ENCODE data around the gene IL4R.
"Not testable (repeated sequence)": the region's sequence is repeated elsewhere in the genome, so short reads cannot be mapped to it uniquely, and the experiment has no call there.

IL4R gene

DNA sequence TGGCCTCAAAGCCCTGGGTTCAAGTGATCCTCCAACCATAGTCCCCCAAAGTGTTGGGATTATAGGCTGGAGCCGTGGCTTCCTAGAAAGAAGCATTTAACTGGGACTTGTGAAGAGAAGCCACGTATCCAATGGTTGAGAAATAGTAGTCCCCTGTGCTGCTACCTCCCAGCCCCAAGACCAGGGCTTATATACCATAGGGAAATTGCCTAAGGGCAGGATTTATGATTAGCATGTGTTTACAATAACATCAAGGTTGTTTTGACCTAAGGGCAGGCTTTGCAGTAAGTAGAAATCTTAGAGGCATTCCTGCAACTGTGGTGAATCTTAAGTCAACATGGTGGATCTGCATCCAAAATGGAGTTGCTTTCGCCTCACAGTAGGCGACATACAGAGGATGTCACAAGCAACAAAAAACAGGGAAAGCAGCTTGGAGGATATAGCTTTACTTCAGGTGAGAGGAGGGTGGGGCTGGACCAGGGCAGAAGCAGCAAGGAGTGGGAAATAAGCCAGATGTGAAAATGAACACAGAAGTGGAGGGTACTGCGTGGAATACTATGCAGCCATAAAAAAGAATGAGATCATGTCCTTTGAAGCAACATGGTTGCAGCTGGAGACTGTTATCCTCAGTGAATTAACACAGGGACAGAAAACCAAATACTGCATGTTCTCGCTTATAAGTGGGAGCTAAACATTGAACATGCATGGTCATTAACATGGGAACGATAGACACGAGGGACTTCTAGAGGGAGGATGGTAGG, 26.5 kb upstream of the IL4R start:
- TF ChIP-seq, protein P1, sequence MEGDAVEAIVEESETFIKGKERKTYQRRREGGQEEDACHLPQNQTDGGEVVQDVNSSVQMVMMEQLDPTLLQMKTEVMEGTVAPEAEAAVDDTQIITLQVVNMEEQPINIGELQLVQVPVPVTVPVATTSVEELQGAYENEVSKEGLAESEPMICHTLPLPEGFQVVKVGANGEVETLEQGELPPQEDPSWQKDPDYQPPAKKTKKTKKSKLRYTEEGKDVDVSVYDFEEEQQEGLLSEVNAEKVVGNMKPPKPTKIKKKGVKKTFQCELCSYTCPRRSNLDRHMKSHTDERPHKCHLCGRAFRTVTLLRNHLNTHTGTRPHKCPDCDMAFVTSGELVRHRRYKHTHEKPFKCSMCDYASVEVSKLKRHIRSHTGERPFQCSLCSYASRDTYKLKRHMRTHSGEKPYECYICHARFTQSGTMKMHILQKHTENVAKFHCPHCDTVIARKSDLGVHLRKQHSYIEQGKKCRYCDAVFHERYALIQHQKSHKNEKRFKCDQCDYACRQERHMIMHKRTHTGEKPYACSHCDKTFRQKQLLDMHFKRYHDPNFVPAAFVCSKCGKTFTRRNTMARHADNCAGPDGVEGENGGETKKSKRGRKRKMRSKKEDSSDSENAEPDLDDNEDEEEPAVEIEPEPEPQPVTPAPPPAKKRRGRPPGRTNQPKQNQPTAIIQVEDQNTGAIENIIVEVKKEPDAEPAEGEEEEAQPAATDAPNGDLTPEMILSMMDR (IDR thresholded peaks at IDR 0.05; ENCODE audit: unreplicated experiment in 3 of 3) = no peak
- Mint-ChIP-seq H3K36me3 (ENCODE audit: low read depth) (no peaks in the 10 kb centered on the region), H3K4me3 (no peak overlapping the region), H3K27me3 (ENCODE audit: low read depth) (no peaks in the 10 kb centered on the region), H3K9me3 (no peaks in the 10 kb centered on the region), H3K27ac (no peak overlapping the region), H3K4me1 (peaks cover 8% of the 10 kb centered on the region)

DNA sequence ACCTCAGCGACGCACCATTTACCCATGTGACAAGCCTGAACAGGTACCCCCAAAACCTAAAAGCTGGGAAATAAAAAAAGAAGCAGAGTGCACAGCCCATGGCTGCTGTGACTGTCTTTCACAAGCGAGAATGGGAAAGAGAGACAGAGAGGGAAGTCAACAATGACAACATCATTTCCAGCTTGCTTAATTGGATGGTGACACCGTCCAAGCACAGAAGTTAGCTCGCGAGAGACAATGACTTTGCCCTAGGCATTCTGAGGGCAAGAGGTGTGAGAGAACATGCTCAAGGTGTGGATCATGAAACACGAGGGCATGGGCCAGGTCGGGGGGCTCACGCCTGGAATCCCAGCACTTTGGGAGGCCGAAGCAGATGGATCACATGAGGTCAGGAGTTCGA, 25.9 kb upstream of the IL4R start:
- Mint-ChIP-seq H3K4me3 (no peak overlapping the region), H3K27me3 (ENCODE audit: low read depth) (no peaks in the 10 kb centered on the region), H3K9me3 (no peaks in the 10 kb centered on the region), H3K4me1 (peaks cover 8% of the 10 kb centered on the region), H3K36me3 (ENCODE audit: low read depth) (no peaks in the 10 kb centered on the region), H3K27ac (no peak overlapping the region)
- TF ChIP-seq, protein P1 (IDR thresholded peaks at IDR 0.05; ENCODE audit: unreplicated experiment in 3 of 3) = no peak

DNA sequence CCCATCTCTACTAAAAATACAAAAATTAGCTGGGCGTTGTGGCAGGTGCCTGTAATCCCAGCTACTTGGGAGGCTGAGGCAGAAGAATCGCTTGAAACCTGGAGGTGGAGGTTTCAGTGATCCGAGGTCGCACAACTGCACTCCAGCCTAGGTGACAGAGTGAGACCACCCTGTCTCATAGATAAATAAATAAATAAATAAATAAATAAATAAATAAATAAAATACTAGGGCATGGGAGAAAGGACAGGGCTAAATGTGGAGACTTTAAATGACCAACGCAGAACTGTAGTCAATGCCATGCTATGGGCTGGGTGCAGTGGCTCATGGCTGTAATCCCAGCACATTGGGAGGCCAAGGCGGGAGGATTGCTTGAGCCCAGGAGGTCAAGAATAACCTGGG, 25.5 kb upstream of the IL4R start:
- H3K27me3 Mint-ChIP-seq (ENCODE audit: low read depth); H3K9me3 Mint-ChIP-seq; H3K4me1 Mint-ChIP-seq; H3K36me3 Mint-ChIP-seq (ENCODE audit: low read depth); H3K4me3 Mint-ChIP-seq; H3K27ac Mint-ChIP-seq: not testable (repeated sequence)

DNA sequence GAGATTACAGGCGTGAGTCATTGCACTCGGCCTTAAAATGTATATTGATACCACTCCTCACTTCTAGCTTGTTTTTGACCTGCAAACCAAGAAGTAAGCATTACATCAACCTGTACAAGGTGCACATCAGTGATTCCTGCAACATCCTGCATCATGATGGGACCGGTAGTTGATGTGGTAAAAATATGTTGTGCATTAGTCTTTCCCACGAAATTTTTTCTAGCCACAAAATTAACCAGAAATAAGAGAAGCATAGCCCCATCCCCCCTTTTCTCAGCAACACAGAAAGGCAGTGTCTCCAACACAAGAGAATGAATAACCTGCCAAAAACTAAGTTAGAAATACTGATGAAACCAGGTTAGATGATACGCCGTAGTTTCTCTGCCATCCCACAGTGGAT, 24.1 kb upstream of the IL4R start:
- no peaks in the 10 kb centered on the region for H3K36me3 Mint-ChIP-seq (ENCODE audit: low read depth)
- H3K27ac Mint-ChIP-seq = no peak overlapping the region
- H3K4me3 Mint-ChIP-seq = no peak overlapping the region
- H3K4me1 Mint-ChIP-seq = peaks cover 8% of the 10 kb centered on the region
- H3K9me3 Mint-ChIP-seq = no peaks in the 10 kb centered on the region
- TF ChIP-seq, protein P1 (IDR thresholded peaks at IDR 0.05; ENCODE audit: unreplicated experiment in 3 of 3) = no peak
- H3K27me3 Mint-ChIP-seq (ENCODE audit: low read depth) = no peaks in the 10 kb centered on the region

DNA sequence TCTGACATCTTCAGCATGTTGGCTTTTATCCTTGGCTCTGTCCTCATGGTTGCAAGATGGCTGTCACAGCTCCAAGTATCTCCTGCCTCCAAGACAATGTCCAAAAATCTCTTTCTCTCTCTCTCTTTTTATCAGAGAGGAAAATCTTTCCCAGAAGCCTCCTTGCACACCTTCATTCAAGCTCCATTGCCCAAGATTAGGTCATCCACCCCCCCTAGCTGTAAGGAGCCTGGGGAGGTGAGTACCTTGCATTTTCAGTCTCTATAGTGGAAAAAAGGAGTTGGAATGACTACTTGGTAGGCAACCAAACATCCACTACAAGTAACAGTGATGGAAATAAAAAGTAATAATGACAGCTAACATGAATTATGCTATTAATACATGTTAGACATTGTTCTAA, 23.2 kb upstream of the IL4R start:
- Mint-ChIP-seq H3K4me1 (peaks cover 8% of the 10 kb centered on the region), H3K9me3 (no peaks in the 10 kb centered on the region), H3K4me3 (no peak overlapping the region), H3K36me3 (ENCODE audit: low read depth) (no peaks in the 10 kb centered on the region), H3K27me3 (ENCODE audit: low read depth) (no peaks in the 10 kb centered on the region), H3K27ac (no peak overlapping the region)
- TF ChIP-seq, protein P1 (IDR thresholded peaks at IDR 0.05; ENCODE audit: unreplicated experiment in 3 of 3) = no peak

DNA sequence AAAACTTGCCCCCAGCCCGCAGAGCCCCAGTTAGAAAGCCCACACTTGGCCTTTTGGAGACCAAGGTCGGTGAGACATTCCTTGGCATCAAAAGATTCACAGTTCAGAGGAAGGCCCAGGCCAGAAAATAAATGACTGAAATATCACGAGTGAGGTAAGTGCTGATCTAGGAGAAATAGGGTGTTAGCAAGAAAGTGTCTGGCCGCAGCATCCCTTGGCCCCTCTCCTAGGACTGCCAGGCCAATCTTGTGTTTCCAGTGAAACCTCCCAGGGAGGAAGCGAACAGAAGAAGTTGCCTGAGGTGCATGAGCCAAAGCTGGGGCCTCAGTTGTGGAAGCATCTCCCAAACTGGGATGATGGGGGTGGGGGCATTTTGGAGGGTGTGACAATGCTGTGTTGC, 22.7 kb upstream of the IL4R start:
- peaks cover 6% of the 10 kb centered on the region for H3K4me1 Mint-ChIP-seq
- no peak overlapping the region for H3K4me3 Mint-ChIP-seq
- no peaks in the 10 kb centered on the region for H3K9me3 Mint-ChIP-seq
- TF ChIP-seq, protein P1 (IDR thresholded peaks at IDR 0.05; ENCODE audit: unreplicated experiment in 3 of 3) = no peak
- no peaks in the 10 kb centered on the region for H3K27me3 Mint-ChIP-seq (ENCODE audit: low read depth)
- no peaks in the 10 kb centered on the region for H3K36me3 Mint-ChIP-seq (ENCODE audit: low read depth)
- H3K27ac Mint-ChIP-seq = no peak overlapping the region

All from nephron (organoid).